D721Med (cell line): ENCODE results near the gene SPATA6L.
A peak's percentile ranks its signal among the peaks of the same experiment; 100 is the strongest.
"Not testable (repeated sequence)": the region's sequence is repeated elsewhere in the genome, so short reads cannot be mapped to it uniquely, and the experiment has no call there.

Experiments
- DNase-seq: peaks from one replicate; pipeline ENCODE4 v3.0.0; 2011; ENCODE audit warnings: low spot score; ENCODE audit not compliant: insufficient read length
- FAIRE-seq: peaks from 2 replicates; lab custom pipeline; 2011; peaks lifted over from hg19 to GRCh38; lab: Jason Lieb, UNC
- TF ChIP-seq, protein P1 (sequence below): IDR thresholded peaks from 2 replicates; pipeline ENCODE4 v1.5.1; 2012; ENCODE audit warnings: mild to moderate bottlenecking, control low read depth; ENCODE audit not compliant: insufficient read depth; ENCODE audit errors: missing control alignments

SPATA6L gene

DNA sequence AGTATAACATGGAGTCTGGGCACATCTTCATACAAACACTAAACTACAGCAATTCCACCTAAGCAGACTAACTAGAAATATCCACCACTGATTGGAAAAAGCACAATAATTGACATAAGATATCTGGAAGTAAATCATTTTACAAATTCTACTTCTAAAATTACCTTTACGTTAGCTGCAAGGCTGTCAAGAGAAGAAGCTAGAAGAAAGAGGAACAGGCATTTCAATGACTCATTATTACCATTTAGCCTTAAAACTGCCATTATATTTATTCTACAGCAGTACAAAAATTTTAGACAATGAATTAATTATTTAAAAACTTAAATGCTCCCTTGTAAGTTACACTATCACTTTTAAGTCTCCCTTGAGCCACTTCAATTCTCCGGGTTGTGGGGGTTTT is 47.6 kb downstream of the SPATA6L start:
- DNase-seq (no peak), FAIRE-seq (no peak)
- TF ChIP-seq, protein P1, sequence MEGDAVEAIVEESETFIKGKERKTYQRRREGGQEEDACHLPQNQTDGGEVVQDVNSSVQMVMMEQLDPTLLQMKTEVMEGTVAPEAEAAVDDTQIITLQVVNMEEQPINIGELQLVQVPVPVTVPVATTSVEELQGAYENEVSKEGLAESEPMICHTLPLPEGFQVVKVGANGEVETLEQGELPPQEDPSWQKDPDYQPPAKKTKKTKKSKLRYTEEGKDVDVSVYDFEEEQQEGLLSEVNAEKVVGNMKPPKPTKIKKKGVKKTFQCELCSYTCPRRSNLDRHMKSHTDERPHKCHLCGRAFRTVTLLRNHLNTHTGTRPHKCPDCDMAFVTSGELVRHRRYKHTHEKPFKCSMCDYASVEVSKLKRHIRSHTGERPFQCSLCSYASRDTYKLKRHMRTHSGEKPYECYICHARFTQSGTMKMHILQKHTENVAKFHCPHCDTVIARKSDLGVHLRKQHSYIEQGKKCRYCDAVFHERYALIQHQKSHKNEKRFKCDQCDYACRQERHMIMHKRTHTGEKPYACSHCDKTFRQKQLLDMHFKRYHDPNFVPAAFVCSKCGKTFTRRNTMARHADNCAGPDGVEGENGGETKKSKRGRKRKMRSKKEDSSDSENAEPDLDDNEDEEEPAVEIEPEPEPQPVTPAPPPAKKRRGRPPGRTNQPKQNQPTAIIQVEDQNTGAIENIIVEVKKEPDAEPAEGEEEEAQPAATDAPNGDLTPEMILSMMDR = no peak

DNA sequence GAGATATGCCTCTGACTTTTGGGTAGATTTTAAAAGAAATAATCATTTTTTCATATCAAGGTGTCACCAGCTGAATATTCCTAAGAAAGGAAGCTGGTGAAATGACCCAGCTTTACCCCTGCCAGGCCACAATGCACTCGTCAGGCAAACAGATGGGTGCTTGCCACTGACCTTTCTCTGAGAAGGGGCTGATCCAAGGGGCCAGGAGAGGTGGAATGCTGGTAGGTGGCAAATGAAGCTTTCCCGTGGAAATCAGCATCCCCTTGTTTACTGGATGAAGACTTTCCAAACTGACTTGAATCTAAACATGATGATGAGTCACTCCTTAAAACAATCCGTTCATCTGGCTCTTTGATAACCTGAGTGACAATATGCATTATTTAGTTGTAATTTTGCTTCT is 48.5 kb downstream of the SPATA6L start:
- no peak for FAIRE-seq
- no peak for DNase-seq
- TF ChIP-seq, protein P1 = no peak

DNA sequence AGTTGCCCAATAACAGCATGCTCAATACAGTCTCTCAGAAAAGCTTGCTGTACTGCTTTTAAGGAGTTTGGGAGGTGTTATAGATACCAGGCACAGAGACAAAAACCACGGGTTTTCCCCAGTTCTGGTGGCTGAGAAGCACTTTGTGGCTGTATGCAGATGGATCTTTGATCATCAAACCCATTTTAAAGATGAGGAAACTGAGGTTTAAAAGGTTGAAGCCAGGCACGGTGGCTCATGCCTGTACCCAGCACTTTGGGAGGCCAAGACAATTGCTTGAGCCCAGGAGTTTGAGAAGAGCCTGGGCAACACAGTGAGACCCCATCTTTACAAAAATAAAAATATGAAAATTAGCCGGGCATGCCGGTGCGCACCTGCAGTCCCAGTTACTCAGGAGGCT is 50.5 kb downstream of the SPATA6L start:
- DNase-seq (no peak), FAIRE-seq (no peak)
- TF ChIP-seq, protein P1 = no peak

DNA sequence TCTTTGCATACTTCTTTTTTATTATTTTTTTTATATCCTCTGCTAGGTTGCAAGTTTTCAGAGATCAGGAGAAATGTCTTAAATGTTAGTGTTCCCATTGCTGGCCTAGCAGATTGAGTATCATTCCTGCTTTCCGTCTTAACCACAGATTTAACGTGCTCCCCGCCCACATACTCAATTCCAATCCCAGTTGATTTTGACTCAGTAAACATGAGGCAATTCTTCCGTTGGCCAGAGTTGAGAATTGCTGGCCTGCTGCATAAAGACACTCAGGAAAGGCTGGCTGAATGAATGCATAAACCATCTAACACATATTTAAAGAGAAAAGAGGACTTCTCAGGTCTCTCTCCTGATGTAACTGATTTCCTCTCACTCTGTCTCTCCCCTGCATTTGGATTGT is 51.0 kb downstream of the SPATA6L start:
- DNase-seq (no peak), FAIRE-seq (no peak)
- TF ChIP-seq, protein P1 = no peak

DNA sequence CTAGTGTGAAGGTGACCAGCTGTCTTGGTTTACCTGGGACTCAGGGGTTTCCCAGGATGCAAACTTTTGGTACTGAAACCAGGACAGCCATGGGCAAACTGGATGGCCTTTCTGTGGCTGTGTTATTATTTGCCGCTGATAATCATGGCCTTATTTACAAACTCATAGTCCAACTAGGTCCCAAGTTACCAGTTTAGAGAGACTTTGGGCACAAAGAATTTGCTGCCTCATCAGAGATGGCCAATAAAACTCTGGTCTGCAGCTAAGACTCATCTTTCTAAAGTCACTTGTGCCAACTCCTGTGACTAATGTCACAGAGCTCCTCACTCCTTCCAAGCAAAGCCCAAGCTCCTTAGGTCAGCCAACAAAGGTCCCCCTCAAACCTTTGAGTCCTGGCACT is 51.7 kb downstream of the SPATA6L start:
- TF ChIP-seq, protein P1 = no peak
- DNase-seq (no peak), FAIRE-seq (no peak)

DNA sequence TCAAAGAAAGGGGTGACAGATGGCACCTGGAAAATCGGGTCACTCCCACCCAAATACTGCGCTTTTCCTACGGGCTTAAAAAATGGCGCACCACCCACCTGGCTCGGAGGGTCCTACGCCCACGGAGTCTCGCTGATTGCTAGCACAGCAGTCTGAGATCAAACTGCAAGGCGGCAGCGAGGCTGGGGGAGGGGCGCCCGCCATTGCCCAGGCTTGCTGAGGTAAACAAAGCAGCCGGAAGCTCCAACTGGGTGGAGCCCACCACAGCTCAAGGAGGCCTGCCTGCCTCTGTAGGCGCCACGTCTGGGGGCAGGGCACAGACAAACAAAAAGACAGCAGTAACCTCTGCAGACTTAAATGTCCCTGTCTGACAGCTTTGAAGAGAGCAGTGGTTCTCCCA is 60.2 kb downstream of the SPATA6L start:
- not testable (repeated sequence) for FAIRE-seq

DNA sequence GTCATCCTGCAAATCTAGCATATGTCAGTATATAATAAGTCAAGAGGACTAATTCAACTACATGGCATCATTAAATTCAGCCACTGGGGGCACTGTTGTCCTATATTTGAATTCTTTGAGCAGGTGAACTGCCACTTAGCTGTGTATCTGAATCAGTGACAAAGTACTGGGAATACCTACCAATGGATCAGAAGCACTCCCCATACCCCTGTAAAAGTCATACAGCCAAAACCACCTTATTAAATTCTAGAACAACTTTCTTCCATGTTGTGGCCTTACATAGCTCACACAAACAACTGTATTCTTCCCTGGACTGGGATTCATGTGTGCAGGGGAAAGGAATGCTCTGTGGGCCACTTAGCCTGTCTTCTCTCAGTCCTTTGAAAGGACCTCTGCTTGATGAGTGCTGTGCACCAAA is 61.6 kb downstream of the SPATA6L start:
- DNase-seq (peak; percentile 51), FAIRE-seq (peak; percentile 70)
- TF ChIP-seq, protein P1 = peak; percentile 72

More for the DNA sequence above, 60.2 kb downstream of the SPATA6L start:
- not testable (repeated sequence) for DNase-seq

DNA sequence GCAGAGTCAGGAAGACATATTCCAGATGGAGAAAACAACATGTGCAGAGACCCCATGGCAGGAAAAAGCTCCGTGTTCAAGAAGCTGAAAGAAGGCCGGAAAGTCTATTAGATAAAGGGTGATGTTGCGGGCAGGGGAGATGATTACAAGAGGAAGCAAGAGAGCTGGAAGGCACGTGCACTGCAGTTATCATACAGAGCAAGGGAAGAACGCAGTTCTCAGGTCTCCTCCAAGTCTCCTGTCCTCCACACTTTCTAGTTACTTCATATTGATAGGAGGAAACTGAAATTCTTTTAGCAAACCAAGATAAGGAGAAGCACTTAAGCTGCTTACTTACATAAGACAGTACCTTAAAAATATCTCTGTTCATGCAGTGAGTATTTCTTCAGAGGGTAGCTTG is 62.5 kb downstream of the SPATA6L start:
- no peak for DNase-seq
- TF ChIP-seq, protein P1 = no peak
- no peak for FAIRE-seq
